Prostate gland (tissue), 2 donors: Measurements from ENCODE around the gene DNM2.

ENCODE experiments used
- POLR2A ChIP-seq: fragments of 450-650 bp; IDR thresholded peaks from one replicate; pipeline ENCODE4 v1.6.1; 2016; ENCODE audit warnings: antibody characterized with exemption, mild to moderate bottlenecking
- POLR2AphosphoS5 ChIP-seq: sonication (generic); formaldehyde crosslinking; IDR thresholded peaks from one replicate; pipeline ENCODE4 v1.6.1; 2017; ENCODE audit warnings: antibody characterized with exemption
- TF ChIP-seq, protein P1 (sequence below), 4 experiments: fragments of 200-600 bp in 2 of 4; fragments of 450-650 bp in 2 of 4; sonication (generic) in 2 of 4; IDR thresholded peaks; 1 replicate in 3 of 4; 2 replicates in 1 of 4; pipeline ENCODE4 v1.5.1; 2016 to 2019; ENCODE audit warnings: antibody characterized with exemption in 4 of 4, mild to moderate bottlenecking in 2 of 4, moderate library complexity in 2 of 4

- TF ChIP-seq POLR2A (no peak), POLR2AphosphoS5 (no peak)
- TF ChIP-seq, protein P1, sequence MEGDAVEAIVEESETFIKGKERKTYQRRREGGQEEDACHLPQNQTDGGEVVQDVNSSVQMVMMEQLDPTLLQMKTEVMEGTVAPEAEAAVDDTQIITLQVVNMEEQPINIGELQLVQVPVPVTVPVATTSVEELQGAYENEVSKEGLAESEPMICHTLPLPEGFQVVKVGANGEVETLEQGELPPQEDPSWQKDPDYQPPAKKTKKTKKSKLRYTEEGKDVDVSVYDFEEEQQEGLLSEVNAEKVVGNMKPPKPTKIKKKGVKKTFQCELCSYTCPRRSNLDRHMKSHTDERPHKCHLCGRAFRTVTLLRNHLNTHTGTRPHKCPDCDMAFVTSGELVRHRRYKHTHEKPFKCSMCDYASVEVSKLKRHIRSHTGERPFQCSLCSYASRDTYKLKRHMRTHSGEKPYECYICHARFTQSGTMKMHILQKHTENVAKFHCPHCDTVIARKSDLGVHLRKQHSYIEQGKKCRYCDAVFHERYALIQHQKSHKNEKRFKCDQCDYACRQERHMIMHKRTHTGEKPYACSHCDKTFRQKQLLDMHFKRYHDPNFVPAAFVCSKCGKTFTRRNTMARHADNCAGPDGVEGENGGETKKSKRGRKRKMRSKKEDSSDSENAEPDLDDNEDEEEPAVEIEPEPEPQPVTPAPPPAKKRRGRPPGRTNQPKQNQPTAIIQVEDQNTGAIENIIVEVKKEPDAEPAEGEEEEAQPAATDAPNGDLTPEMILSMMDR (IDR thresholded peaks at IDR 0.05): no peak
Measured at GRCh38 chr19:10774893-10775292, 57.0 kb downstream of the DNM2 start.
